ENCODE data around the gene MED9.
"Not testable (repeated sequence)": the region's sequence is repeated elsewhere in the genome, so short reads cannot be mapped to it uniquely, and the experiment has no call there.

Gene MED9

DNA sequence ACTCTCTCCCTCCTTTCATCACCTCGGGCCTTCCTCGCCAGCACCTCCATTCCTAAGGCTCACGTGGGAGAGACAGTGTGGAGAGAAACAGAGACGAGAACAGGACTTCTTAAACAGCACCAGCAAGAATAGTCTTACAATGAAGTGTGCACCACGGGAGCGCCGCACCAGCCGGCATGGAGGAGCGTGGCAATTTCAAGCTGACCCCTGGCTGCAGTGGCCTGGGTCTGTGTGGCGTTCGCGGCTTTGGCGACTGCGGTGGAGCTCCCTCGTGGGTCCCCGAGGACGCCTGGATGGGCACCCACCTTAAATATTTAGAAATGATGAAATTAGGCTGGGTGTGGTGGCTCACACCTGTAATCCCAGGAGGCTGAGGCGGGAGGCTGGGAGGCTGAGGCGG, 20.5 kb upstream of the MED9 start:
- no peak for DNase-seq

- no peak for DNase-seq
Measured at GRCh38 chr17:17457680-17458079, 19.1 kb upstream of the MED9 start.

- DNase-seq, result no peak
Measured at GRCh38 chr17:17460038-17460437, 16.8 kb upstream of the MED9 start.

DNA sequence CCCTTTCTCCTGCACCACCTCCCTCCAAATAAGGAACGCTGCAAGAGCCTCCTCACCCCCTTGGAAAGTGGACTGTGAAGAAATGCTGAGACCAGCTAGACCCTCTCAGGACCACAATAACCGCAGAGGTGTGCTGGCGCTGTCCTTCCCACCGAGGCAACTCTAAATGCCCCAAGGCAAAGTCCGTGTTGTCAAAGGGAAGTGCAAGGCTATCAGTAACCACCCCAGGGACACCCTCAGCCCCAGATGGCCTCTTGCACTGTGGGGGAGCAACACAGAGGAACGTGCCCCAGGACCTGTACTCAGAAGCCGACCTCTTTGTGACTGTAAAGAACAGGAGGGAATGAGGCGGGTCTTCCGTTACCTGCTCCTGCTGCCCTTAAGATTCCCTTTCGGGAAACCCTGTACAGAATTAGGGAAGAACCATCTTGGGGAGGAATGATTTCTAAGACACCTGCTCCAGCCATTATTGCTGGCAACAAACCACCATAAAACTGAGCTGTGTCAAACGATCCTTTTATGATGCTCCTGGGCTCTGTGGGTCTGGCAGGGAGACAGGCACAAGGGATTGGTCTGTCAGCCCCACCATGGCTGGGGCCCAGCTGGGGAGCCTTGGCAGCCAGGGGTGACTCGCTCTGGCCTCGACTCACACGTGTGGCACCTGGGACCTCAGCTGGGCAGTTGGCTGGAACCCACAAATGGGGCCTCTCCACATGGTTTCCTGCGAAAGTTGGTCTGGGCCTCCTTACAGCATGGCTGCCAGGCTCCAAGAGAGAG, 14.6 kb upstream of the MED9 start:
- no peak for DNase-seq

DNA sequence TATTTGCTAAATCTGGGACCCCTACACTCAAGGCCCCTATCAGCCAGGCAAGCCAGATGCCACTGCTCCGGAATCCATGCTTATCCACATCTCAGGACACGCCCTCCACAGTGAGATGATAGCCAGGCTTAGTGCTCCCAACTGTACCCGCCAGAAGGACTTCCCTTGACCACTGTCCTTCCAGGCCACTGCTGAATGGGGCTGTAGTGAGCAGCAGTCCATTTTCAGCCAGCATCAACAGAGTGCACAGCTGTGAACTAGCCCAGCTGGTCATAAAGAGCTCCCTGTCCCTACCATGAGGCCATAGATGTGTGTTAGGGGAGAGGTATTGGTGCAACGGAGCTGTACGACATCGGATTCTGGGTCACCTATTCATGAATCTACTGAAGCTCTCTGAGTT, 13.0 kb upstream of the MED9 start:
- DNase-seq, result no peak

GRCh38 chr17:17465878-17466277, 10.9 kb upstream of the MED9 start:
- not testable (repeated sequence) for DNase-seq

GRCh38 chr17:17466511-17466910, 10.3 kb upstream of the MED9 start:
- no peak for DNase-seq

- no peak for DNase-seq
Measured at GRCh38 chr17:17467016-17467415, 9.8 kb upstream of the MED9 start.

DNA sequence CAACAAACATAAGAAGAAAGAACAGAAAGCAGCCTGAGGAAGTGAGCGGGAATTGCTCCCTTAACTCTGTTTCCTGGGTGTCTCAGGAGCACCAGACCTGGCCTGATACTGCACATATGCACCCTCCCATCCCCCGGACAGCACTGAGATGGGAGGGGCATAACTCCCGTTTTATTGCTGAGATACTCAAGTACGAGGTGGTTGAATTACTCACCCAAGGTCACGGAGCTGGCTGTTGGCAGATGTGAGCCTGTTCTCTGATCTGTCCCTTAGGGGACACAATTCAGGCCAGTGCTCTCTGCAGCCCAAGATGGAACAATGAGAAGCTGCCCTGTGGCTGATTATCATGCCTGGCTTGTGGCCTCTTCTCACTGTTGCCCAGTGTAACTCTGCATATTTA, 9.1 kb upstream of the MED9 start:
- no peak for DNase-seq

GRCh38 chr17:17468217-17469010, 8.4 kb upstream of the MED9 start:
- no peak for DNase-seq

DNA sequence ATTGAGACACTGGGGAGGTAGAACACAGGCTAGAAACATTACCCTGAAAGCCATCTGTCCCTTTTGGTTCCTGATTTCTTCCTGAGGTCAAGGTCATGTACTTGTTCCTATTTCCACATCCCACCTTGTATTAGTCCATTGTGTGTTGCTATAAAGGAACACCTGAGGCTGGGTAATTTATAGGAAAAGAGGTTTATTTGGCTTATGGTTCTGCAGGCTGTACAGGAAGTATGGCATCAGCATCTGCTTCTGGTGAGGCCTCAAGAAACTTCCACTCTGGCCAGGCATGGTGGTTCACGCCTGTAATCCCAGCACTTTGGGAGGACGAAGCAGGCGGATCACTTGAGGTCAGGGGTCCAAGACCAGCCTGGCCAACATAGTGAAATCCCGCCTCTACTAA, 7.4 kb upstream of the MED9 start:
- no peak for DNase-seq

DNA sequence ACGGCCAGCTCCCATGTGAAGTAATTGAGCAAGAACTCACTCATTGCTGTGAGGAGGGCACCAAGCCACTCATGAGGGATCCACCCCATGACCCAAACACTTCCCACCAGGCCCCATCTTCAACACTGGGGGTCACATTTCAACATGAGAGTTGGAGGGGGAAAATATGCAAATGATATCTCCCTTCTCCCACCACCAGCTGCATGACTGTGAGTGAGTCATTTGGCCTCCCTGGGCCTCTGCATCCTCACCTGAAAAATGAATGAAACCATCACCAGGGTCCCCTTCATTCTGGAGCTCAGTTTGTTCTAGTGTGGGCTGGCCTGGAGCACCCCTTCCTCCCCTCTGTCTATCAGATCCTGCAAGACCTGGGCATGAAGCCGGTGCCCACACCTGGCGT, 6.8 kb upstream of the MED9 start:
- DNase-seq, result no peak

DNA sequence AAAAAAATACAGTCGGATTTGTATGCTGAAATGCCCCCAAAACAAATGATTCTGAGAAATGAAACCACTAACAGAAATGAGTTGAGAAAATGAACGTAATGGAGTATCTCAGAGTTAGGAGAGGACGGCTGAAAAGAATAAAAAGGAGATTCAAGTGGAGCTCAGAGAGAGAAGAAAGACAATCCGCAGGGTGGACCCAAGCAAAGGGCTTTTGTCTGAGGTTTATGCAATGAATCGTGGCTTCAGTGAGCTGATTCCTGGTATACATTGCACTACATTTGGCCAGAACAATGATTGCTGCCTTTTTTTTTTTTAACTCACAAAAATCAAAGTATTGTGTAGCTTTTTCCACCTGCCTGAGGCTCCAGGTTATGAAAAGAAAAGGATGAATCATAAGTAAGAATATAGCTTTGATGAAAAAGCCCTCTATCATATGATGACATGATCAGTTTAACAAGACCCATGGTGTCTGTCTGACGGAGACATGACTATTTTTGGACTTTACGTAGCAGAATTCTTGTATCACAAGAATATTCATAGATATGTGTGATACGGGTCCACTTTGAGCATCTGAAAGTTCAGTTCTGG, 4.4 kb upstream of the MED9 start:
- no peak for DNase-seq

DNA sequence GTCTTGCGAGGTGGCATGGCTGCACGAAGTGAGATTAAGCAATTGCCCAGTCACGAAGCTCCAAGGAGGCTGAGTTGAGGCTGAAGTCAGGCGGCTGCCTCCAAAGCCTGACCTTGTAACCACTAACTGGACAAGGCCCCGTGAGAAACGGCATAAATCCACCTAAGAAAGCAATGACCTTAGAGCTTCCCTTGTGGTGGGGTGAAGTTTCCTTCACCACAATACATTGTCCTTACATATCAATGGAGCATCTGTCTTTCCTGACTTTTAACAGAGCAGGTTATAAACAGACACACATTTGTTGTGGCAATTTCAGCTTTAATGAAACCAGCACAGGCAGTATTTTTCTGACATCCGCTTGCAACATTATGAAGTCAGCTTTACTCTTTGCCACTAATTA, 2.5 kb upstream of the MED9 start:
- no peak for DNase-seq

- no peak for DNase-seq
Measured at GRCh38 chr17:17479209-17479608, 2.4 kb downstream of the MED9 start.

GRCh38 chr17:17480593-17481148, 3.9 kb downstream of the MED9 start:
- DNase-seq, result no peak

- DNase-seq, result no peak
Measured at GRCh38 chr17:17481860-17482259, 5.1 kb downstream of the MED9 start.

DNA sequence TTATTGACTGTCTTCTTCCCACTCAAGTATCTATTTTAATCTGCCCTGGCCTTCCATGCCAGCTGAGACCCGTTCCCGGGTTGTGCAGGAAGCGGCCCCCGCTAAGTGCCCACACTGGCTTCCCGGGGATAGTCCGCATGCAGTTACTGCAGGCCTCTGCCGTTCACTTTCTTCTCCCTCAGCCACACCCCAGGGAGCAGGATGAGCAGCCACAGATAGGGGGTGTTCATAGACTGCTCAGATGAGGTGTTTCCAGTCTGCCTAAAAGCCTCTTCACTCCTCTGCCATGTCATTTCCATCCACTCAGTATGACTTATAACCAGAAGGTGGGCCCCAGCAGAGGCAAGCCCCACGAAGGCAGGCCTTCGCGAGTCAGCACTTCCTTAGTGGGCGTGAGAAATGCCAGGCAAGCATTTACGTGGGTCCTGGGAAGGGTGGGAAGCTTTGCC, 7.7 kb downstream of the MED9 start:
- peak; percentile 44 for DNase-seq

GRCh38 chr17:17485420-17485819, 8.6 kb downstream of the MED9 start:
- DNase-seq, result no peak

DNA sequence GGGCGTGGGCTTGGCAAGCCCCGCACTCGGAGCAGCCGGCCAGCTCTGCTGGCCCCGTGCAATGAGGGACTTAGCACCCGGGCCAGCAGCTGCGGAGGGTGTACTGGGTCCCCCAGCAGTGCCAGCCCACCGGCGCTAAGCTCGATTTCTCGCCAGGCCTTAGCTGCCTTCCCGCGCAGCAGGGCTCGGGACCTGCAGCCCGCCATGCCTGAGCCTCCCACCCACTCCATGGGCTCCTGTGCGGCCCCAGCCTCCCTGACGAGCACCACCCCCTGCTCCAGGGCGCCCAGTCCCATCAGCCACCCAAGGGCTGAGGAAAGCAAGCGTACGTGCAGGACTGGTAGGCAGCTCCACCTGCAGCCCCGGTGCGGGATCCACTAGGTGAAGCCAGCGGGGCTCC, 9.6 kb downstream of the MED9 start:
- not testable (repeated sequence) for DNase-seq

DNA sequence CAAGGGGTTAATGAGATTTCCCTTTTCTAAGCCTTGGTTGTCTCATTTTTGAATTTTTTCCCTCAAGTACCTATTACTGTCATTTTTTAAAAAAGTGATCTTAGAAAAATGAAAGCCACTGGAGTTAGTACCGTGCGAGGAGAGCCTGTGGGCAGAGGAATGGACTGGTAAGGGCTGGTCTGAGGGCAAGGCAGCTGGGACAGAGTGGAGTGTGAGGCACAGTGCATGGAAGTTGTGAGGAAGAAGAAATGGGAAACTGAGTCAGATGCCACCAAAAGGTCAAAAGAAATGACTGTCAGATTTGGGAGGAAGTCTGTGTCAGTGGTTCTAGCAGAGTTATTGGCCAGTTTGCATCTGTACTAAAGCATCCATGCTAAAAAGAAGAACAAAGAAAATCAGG, 11.2 kb downstream of the MED9 start:
- DNase-seq, result no peak

- DNase-seq, result no peak
Measured at GRCh38 chr17:17491031-17491471, 14.3 kb downstream of the MED9 start.

- DNase-seq, result no peak
Measured at GRCh38 chr17:17491546-17491988, 14.8 kb downstream of the MED9 start.

DNA sequence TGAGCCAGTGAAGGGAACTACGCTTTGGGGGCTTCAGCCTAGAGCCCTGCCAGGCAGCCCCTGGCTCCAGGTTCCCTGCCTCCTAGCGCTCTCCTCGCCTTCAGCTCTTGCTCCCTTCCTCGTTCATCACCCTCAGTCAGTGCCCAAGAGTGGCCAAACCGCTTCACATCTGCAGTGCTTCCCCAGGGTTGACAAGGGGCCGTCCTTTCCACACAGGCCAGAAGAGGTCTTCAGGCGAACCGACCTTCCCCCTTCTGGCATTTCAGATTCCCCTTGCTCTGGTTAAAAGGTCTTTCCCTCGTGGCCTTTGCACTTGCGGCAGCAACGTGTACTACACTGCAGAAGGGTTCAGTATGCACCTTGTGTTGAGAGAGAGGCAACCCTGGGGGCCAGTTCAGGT, 15.3 kb downstream of the MED9 start:
- no peak for DNase-seq
